GM19397 (cell line): Measurements from ENCODE around the gene CFAP77.
"Not testable (repeated sequence)": the region's sequence is repeated elsewhere in the genome, so short reads cannot be mapped to it uniquely, and the experiment has no call there.

ENCODE experiments used
- ATAC-seq: cut with Tn5 transposase; IDR thresholded peaks from one replicate; pipeline ENCODE4 v1.9.1; 2021; ENCODE audit warnings: mild to moderate bottlenecking, moderate library complexity; ENCODE audit not compliant: unreplicated experiment

CFAP77 gene

DNA sequence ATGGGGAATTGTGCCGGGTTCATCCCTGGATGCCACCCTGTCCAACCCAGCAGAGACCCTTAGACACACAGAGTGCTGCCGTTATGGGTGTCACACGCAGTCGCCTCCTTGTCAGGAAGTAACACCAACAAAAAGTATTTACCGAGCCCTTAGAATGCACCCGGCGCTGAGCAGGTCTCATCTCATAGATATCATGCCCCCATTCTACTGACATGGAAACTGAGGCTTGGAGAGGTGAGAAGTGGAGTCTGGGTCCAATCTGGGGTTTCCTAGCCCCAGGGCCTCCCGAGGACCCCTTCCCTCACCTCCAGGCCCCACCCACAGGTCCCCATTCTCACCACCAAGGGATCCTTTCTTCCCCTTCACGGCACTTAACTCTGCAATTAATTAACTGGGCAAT, 135.6 kb downstream of the CFAP77 start:
- ATAC-seq = no peak

GRCh38 chr9:132546148-132547051, 136.4 kb downstream of the CFAP77 start:
- no peak for ATAC-seq

DNA sequence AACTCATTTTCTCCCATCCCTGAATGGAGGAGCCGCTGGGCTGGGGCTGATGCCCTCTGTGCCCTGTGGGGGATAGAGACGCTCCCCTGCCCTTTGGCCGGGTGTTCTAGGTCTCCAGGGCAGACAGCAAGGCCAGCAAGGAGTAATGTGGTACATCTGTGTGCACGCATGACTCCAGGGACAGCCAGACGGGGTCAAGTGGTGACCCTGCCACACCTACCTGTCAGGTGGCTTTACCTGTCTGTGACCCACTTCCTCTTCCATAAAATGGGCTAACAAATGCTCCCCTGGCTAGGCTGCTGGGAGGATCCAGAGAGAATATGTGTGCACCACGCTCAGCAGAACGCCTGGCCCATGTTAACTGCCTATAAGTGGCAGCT, 137.0 kb downstream of the CFAP77 start:
- no peak for ATAC-seq

GRCh38 chr9:132547436-132547835, 137.4 kb downstream of the CFAP77 start:
- ATAC-seq = no peak

GRCh38 chr9:132547976-132548730, 138.1 kb downstream of the CFAP77 start:
- ATAC-seq = no peak

- ATAC-seq = no peak
These were observed 139.0 kb downstream of the CFAP77 start for GRCh38 chr9:132548751-132549640.

- no peak for ATAC-seq
These were observed 141.5 kb downstream of the CFAP77 start for GRCh38 chr9:132551556-132551955.

GRCh38 chr9:132552041-132552440, 142.0 kb downstream of the CFAP77 start:
- ATAC-seq = no peak

GRCh38 chr9:132554755-132555154, 144.7 kb downstream of the CFAP77 start:
- ATAC-seq = no peak

DNA sequence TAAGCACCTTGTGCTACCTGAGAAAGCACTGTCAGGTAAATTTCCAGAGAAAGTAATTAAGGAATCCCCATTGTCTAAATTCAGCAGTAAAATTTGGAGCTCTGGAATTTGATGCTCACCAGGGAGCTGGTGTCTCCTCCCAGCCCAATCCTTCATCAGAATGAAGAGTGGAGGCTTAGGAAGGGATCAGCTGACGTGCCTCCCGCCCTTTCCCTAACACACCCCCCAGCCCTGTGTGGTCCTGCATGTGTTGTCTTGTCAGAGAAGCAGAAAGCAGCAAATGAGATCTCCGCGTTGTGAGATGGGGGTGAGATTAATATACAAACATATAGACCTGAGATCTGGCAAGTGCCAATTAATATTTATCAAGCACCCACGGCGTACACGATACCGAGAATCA, 145.5 kb downstream of the CFAP77 start:
- ATAC-seq = no peak

- no peak for ATAC-seq
These were observed 146.2 kb downstream of the CFAP77 start for GRCh38 chr9:132556235-132556634.

- no peak for ATAC-seq
These were observed 146.7 kb downstream of the CFAP77 start for GRCh38 chr9:132556714-132557113.

DNA sequence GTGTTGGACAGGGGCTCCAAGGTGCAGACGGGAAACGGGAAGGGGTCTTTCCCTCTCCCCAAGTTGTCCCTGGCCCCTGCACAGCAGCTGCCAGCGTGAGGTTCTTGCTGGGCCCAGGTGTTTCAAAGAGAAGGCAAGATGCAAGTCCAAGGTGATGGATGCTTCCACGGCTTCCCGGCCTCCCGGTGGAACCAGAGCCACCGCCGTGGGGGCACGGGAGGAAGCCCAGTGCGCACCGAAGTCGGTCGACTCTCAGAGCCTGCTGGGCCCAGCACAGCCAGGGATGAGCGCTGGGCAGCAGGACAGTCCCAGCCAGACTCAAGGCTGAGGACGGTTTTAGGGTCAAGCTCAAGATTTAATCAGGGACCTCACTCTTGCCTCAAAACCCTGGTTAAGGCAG, 147.1 kb downstream of the CFAP77 start:
- ATAC-seq = no peak

DNA sequence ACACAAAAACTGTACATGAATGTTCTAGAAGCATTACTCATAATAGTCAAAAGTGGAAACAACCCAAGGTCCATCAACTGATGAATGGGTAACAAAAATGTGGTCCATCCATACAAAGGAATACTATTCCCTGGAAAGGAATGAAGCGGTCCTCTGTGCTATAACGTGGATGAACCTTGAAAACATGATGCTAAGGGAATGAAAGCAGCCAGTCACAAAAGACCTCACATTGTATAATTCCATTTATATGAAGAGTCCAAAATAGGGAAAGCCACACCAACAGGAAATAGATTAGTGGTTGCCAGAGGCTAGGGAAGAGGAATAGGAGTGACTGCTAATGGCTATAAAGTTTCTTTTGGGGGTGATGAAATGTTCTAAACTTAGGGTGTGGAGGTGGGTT, 149.7 kb downstream of the CFAP77 start:
- no peak for ATAC-seq

DNA sequence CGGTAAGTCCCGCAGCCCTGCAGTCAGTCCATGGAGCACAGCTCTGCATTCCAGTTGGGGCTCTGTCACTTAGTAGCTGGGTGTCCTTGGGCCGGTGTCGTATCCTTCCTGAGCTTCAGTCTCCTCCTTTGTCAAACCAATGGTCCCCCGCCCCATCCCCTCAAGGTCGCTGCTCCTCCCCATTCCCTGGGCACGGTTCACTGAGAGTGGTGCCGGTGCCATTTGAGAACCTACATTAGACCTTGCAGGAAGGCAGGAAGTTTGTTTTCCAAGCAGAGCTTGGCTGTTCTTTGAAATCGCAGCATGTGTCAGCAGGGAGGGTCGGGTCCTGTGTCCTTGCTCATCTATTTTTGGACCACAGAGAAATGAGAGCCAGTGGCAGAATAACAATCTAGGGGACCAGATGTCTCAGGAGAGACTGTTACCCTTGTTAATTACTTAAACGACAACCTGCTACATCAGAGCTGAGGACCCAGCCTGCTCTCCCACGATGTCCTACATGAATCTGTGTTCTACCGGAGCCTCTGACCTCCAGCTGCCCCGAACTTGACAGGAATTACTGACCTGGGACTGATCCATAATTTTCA, 150.7 kb downstream of the CFAP77 start:
- ATAC-seq = no peak

- no peak for ATAC-seq
These were observed 152.2 kb downstream of the CFAP77 start for GRCh38 chr9:132562306-132562573.

DNA sequence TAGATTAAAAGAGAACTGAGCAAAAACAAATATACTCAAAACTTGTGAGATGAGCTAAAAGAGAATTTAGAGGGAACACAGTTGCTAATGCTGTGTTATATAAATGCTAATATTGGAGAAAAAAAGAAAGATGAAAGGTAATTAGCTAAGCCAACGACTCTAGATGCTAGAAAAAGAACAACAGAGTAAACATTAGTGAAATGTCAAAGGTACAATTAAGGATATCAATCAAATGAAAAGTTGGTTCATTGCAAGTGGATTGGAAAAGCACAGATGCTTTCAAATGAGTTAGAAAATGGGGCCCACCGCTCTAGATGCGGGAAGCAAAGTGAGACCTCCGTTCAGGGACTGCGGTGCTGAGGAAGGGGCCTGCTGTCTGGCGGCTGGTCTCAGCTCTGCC, 154.5 kb downstream of the CFAP77 start:
- ATAC-seq = no peak

- ATAC-seq = not testable (repeated sequence)
These were observed 158.8 kb downstream of the CFAP77 start for GRCh38 chr9:132568787-132569186.

GRCh38 chr9:132571806-132572600, 162.0 kb downstream of the CFAP77 start:
- no peak for ATAC-seq

GRCh38 chr9:132572921-132573320, 162.9 kb downstream of the CFAP77 start:
- ATAC-seq = no peak
